Adrenal gland (tissue), 5 donors: ENCODE data around the gene SH3BP2.

Experiments used
- POLR2A ChIP-seq, 2 donors: fragments of 450-650 bp; IDR thresholded peaks; one replicate each; pipeline ENCODE4 v1.6.1; 2017; ENCODE audit warnings: antibody characterized with exemption in 2 of 2, mild to moderate bottlenecking in 2 of 2, moderate library complexity in 1 of 2
- TF ChIP-seq, protein P1 (sequence below), 6 experiments: fragments of 450-650 bp in 4 of 6; fragments of 200-600 bp in 2 of 6; sonication (generic) in 1 of 6; IDR thresholded peaks; 1 replicate in 5 of 6; 2 replicates in 1 of 6; pipeline versions ENCODE4 v1.5.1 to v1.8.0; 2016 to 2021; ENCODE audit warnings: antibody characterized with exemption in 6 of 6, mild to moderate bottlenecking in 2 of 6, moderate library complexity in 1 of 6
- donor health status: DM: no; HTN: no; CAD: no.

- TF ChIP-seq, protein P1, sequence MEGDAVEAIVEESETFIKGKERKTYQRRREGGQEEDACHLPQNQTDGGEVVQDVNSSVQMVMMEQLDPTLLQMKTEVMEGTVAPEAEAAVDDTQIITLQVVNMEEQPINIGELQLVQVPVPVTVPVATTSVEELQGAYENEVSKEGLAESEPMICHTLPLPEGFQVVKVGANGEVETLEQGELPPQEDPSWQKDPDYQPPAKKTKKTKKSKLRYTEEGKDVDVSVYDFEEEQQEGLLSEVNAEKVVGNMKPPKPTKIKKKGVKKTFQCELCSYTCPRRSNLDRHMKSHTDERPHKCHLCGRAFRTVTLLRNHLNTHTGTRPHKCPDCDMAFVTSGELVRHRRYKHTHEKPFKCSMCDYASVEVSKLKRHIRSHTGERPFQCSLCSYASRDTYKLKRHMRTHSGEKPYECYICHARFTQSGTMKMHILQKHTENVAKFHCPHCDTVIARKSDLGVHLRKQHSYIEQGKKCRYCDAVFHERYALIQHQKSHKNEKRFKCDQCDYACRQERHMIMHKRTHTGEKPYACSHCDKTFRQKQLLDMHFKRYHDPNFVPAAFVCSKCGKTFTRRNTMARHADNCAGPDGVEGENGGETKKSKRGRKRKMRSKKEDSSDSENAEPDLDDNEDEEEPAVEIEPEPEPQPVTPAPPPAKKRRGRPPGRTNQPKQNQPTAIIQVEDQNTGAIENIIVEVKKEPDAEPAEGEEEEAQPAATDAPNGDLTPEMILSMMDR (IDR thresholded peaks at IDR 0.05): no peak
- TF ChIP-seq POLR2A (IDR thresholded peaks at IDR 0.05): no peak
Measured at GRCh38 chr4:2787230-2788100, 5.4 kb upstream of the SH3BP2 start.
